H9 (cell line): ENCODE measurements around the gene TOP1. TPM values are rescaled to one million over a fixed set of nuclear protein-coding genes. Genes with fewer than 3 reads are reported as not detected.

Experiments
- DNase-seq: peaks from one replicate; pipeline ENCODE4 v3.0.0-alpha.2; 2017
- H2AFZ ChIP-seq: one replicate; pipeline ENCODE4 v1.6.1; 2013; ENCODE audit warnings: mild to moderate bottlenecking, low read length, control low read depth, moderate library complexity
- H2AK5ac ChIP-seq: 2 replicates; pipeline ENCODE4 v1.6.1; 2013; ENCODE audit warnings: low read length, control low read depth, mixed read lengths; ENCODE audit not compliant: insufficient read length
- H2BK120ac ChIP-seq: one replicate; pipeline ENCODE4 v1.6.1; 2013; ENCODE audit warnings: low read depth, mild to moderate bottlenecking, low read length, control low read depth, inconsistent platforms; ENCODE audit not compliant: poor library complexity, severe bottlenecking
- H2BK12ac ChIP-seq: 2 replicates; pipeline ENCODE4 v1.6.1; 2013; ENCODE audit warnings: low read length, control low read depth, mixed read lengths, low read depth; ENCODE audit not compliant: insufficient read length
- H2BK15ac ChIP-seq: 2 replicates; pipeline ENCODE4 v1.6.1; 2013; ENCODE audit warnings: low read depth, low read length, control low read depth
- H2BK20ac ChIP-seq: one replicate; pipeline ENCODE4 v1.6.1; 2013; ENCODE audit warnings: low read depth, mild to moderate bottlenecking, low read length, control low read depth, inconsistent platforms; ENCODE audit not compliant: poor library complexity, severe bottlenecking
- H2BK5ac ChIP-seq: 2 replicates; pipeline ENCODE4 v1.6.1; 2013; ENCODE audit warnings: low read length, control low read depth, mixed read lengths; ENCODE audit not compliant: insufficient read length
- H3K14ac ChIP-seq: 2 replicates; pipeline ENCODE4 v1.6.1; 2013; ENCODE audit warnings: low read length, control low read depth; ENCODE audit not compliant: insufficient read depth
- H3K18ac ChIP-seq: 2 replicates; pipeline ENCODE4 v1.6.1; 2013; ENCODE audit warnings: low read depth, mild to moderate bottlenecking, mixed read lengths, low read length, control low read depth; ENCODE audit not compliant: insufficient read length
- H3K23ac ChIP-seq: 2 replicates; pipeline ENCODE4 v1.6.1; 2013; ENCODE audit warnings: low read length, control low read depth, mixed read lengths, low read depth; ENCODE audit not compliant: insufficient read length
- H3K23me2 ChIP-seq: 2 replicates; pipeline ENCODE4 v1.6.1; 2013; ENCODE audit warnings: low read depth, mild to moderate bottlenecking, mixed read lengths, low read length, control low read depth; ENCODE audit not compliant: insufficient read length, poor library complexity, severe bottlenecking
- H3K27ac ChIP-seq: 2 replicates; pipeline ENCODE4 v1.5.1; 2013; ENCODE audit warnings: low read length, control low read depth, mixed read lengths, low read depth; ENCODE audit not compliant: insufficient read length
- H3K27me3 ChIP-seq: 2 replicates; pipeline ENCODE4 v1.6.1; 2013; ENCODE audit warnings: low read length, control low read depth, inconsistent platforms; ENCODE audit not compliant: insufficient read depth
- H3K4ac ChIP-seq: 2 replicates; pipeline ENCODE4 v1.6.1; 2013; ENCODE audit warnings: low read depth, mild to moderate bottlenecking, control low read depth, inconsistent platforms, low read length, moderate library complexity
- H3K4me1 ChIP-seq: 2 replicates; pipeline ENCODE4 v1.6.1; 2013; ENCODE audit warnings: low read length, control low read depth, inconsistent platforms; ENCODE audit not compliant: insufficient read depth
- H3K4me2 ChIP-seq: 2 replicates; pipeline ENCODE4 v1.6.1; 2013; ENCODE audit warnings: low read length, control low read depth, mixed read lengths; ENCODE audit not compliant: insufficient read length, insufficient read depth
- H3K56ac ChIP-seq: 2 replicates; pipeline ENCODE4 v1.6.1; 2013; ENCODE audit warnings: low read depth, mild to moderate bottlenecking, mixed read lengths, low read length, control low read depth; ENCODE audit not compliant: insufficient read length
- H3K79me1 ChIP-seq: 2 replicates; pipeline ENCODE4 v1.6.1; 2013; ENCODE audit warnings: low read depth, mild to moderate bottlenecking, moderate library complexity, low read length, control low read depth, inconsistent platforms; ENCODE audit not compliant: insufficient read depth, poor library complexity, severe bottlenecking
- H3K79me2 ChIP-seq: 2 replicates; pipeline ENCODE4 v1.6.1; 2013; ENCODE audit warnings: low read length, control low read depth, inconsistent platforms; ENCODE audit not compliant: insufficient read depth
- H3K9ac ChIP-seq: 2 replicates; pipeline ENCODE4 v1.6.1; 2013; ENCODE audit warnings: low read length, control low read depth, mixed read lengths; ENCODE audit not compliant: insufficient read length; ENCODE audit errors: extremely low read depth
- H3K9me3 ChIP-seq: one replicate; pipeline ENCODE4 v1.6.1; 2013; ENCODE audit warnings: low read depth, low read length, inconsistent platforms; ENCODE audit not compliant: control insufficient read depth
- H3T11ph ChIP-seq: one replicate; pipeline ENCODE4 v1.6.1; 2013; ENCODE audit warnings: mild to moderate bottlenecking, low read length, control low read depth, inconsistent platforms
- H4K20me1 ChIP-seq: one replicate; pipeline ENCODE4 v1.6.1; 2013; ENCODE audit not compliant: control insufficient read depth, insufficient read length, insufficient read depth
- H4K5ac ChIP-seq: 2 replicates; pipeline ENCODE4 v1.6.1; 2013; ENCODE audit warnings: low read depth, mild to moderate bottlenecking, mixed read lengths, low read length, control low read depth; ENCODE audit not compliant: insufficient read length
- H4K8ac ChIP-seq: replicated peaks from 2 replicates; pipeline ENCODE4 v1.6.1; 2013; ENCODE audit warnings: low read length, control low read depth, mixed read lengths, low read depth; ENCODE audit not compliant: insufficient read length
- H4K91ac ChIP-seq: 2 replicates; pipeline ENCODE4 v1.6.1; 2013; ENCODE audit warnings: low read depth, mild to moderate bottlenecking, moderate library complexity, mixed read lengths, low read length, control low read depth; ENCODE audit not compliant: insufficient read length
- H3K27ac Mint-ChIP-seq, 3 experiments: 2 replicates in 2 of 3; 3 replicates in 1 of 3; pipeline ENCODE4 v1.8.0; 2020 to 2021; ENCODE audit warnings: mixed read lengths in 3 of 3, mild to moderate bottlenecking in 1 of 3, moderate library complexity in 1 of 3
- H3K27me3 Mint-ChIP-seq: 2 replicates; pipeline ENCODE4 v1.8.0; 2021; ENCODE audit warnings: low read depth, mild to moderate bottlenecking, moderate library complexity, mixed read lengths
- H3K36me3 Mint-ChIP-seq, 3 experiments: 2 replicates in 2 of 3; 3 replicates in 1 of 3; pipeline ENCODE4 v1.8.0; 2020 to 2021; ENCODE audit warnings: low read depth in 3 of 3, mixed read lengths in 3 of 3; ENCODE audit not compliant: insufficient read depth in 1 of 3
- H3K4me1 Mint-ChIP-seq, 2 experiments: 2 replicates each; pipeline ENCODE4 v1.8.0; 2020; ENCODE audit warnings: mixed read lengths in 2 of 2
- H3K4me3 Mint-ChIP-seq, 2 experiments: 2 replicates in 1 of 2; 3 replicates in 1 of 2; pipeline ENCODE4 v1.8.0; 2020 to 2021; ENCODE audit warnings: mild to moderate bottlenecking in 2 of 2, mixed read lengths in 2 of 2, moderate library complexity in 1 of 2
- H3K9me3 Mint-ChIP-seq, 2 experiments: 2 replicates in 1 of 2; 3 replicates in 1 of 2; pipeline ENCODE4 v1.8.0; 2020; ENCODE audit warnings: mild to moderate bottlenecking in 2 of 2, mixed read lengths in 2 of 2, moderate library complexity in 1 of 2
- WGBS: extraction: QIAGEN DNeasy Blood & Tissue Kit; methylation state at CpG from one replicate; pipeline ENCODE4 v1.1.7; 2013; ENCODE audit warnings: missing lambda C conversion rate, low lambda C conversion rate, mixed read lengths; ENCODE audit not compliant: insufficient read length; ENCODE audit errors: extremely low coverage; 5-methylcytosine and 5-hydroxymethylcytosine counted together
- total RNA-seq: library from RNA; stranded (reverse); gene quantifications from 2 replicates; pipeline ENCODE4 v1.2.1, GENCODE V29; 2021
- TF ChIP-seq, protein P1 (sequence below): fragments of 200-600 bp; sonication (generic); conservative IDR thresholded peaks from 3 replicates; pipeline ENCODE4 v1.8.0; 2021; ENCODE audit warnings: antibody characterized with exemption, mild to moderate bottlenecking

Gene TOP1
- total RNA-seq, 1 experiment from 2014 or later, result 96.4 TPM

DNA sequence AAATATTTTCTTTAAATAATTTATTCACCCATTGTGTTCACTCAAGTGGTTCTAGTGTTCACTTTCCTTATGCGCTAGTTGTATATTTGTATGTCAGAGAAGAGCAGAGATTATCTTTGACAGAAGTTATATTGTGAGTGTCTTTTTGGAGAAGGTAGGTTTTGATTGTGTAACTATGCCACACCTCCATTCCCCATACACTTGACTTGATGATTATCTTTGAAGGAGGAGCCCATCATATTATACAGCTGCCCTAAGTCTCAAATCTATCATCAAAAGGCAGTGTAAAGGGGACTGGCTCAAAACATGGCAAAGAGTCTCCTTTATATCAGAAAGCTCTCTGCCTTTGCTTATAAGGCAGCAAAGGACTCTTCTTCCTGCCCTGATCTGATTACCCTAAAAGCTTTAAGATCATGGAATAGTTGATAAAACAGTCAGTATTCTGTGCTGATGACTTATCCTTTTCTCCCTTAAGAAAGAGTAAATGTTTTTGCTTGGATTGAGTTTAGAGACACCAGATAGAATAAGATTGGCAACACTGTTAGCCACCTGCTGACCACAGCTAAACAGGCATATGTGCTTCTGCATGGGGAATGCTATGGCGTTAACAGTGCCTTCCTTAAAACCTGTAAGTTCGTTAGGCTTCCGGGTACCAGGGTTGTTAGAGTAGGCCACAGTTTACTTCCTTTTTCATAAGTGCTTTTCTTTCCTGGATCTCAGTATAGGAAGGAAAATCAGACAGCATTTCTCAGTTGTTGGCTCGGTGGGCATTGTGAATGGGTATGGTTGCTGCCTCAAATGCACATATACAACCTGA lies 22.6 kb downstream of the TOP1 start:
- no peak overlapping the region for H3T11ph ChIP-seq
- Mint-ChIP-seq H3K9me3 (no peaks in the 10 kb centered on the region), H3K4me1 (peaks cover 78 to 84% of the 10 kb centered on the region in 2 experiments), H3K27me3 (no peaks in the 10 kb centered on the region), H3K4me3 (no peak overlapping the region), H3K27ac (0 out of 7 replicates have a peak overlapping the region, but pooled peaks of 1 of the 3 experiments have one; percentile 42), H3K36me3 (peaks cover 0 to 3% (median 2%) of the 10 kb centered on the region in 3 experiments; a peak in 1 of 7 replicates)
- H4K91ac ChIP-seq, result no peak overlapping the region
- H2BK5ac ChIP-seq, result no peak overlapping the region
- H2BK20ac ChIP-seq, result no peak overlapping the region
- H3K56ac ChIP-seq, result no peak overlapping the region
- peaks cover 21% of the 10 kb centered on the region; the same call in 1 of the 2 replicates for H3K79me2 ChIP-seq
- H3K23ac ChIP-seq, result no peak overlapping the region
- H4K5ac ChIP-seq, result no peak overlapping the region
- no peak overlapping the region for H3K4ac ChIP-seq
- no peak overlapping the region for H2AFZ ChIP-seq
- H2BK120ac ChIP-seq, result no peak overlapping the region
- DNase-seq, result no peak
- no peak overlapping the region for H2AK5ac ChIP-seq
- TF ChIP-seq, protein P1, sequence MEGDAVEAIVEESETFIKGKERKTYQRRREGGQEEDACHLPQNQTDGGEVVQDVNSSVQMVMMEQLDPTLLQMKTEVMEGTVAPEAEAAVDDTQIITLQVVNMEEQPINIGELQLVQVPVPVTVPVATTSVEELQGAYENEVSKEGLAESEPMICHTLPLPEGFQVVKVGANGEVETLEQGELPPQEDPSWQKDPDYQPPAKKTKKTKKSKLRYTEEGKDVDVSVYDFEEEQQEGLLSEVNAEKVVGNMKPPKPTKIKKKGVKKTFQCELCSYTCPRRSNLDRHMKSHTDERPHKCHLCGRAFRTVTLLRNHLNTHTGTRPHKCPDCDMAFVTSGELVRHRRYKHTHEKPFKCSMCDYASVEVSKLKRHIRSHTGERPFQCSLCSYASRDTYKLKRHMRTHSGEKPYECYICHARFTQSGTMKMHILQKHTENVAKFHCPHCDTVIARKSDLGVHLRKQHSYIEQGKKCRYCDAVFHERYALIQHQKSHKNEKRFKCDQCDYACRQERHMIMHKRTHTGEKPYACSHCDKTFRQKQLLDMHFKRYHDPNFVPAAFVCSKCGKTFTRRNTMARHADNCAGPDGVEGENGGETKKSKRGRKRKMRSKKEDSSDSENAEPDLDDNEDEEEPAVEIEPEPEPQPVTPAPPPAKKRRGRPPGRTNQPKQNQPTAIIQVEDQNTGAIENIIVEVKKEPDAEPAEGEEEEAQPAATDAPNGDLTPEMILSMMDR, result no peak
- no peak overlapping the region for H3K14ac ChIP-seq
- no peaks in the 10 kb centered on the region for H3K9me3 ChIP-seq
- H4K20me1 ChIP-seq, result no peaks in the 10 kb centered on the region
- no peak overlapping the region for H2BK15ac ChIP-seq
- H2BK12ac ChIP-seq, result no peak overlapping the region
- no CpG with 5 or more reads among the region's 5 CpGs for WGBS
- H3K9ac ChIP-seq, result no peak overlapping the region
- H3K27ac ChIP-seq, result no peak overlapping the region
- no peak overlapping the region for H3K18ac ChIP-seq
- H3K4me1 ChIP-seq, result peaks cover 16% of the 10 kb centered on the region; the same call in 1 of the 2 replicates
- no peak overlapping the region for H3K4me2 ChIP-seq
- no peaks in the 10 kb centered on the region for H3K27me3 ChIP-seq
- peaks cover 5% of the 10 kb centered on the region for H3K79me1 ChIP-seq
- H3K23me2 ChIP-seq, result no peaks in the 10 kb centered on the region
- H4K8ac ChIP-seq, result no peak overlapping the region
